ENCODE measurements around the gene OR4D2. TPM values are rescaled to one million over a fixed set of nuclear protein-coding genes. Genes with fewer than 3 reads are reported as not detected.

OR4D2 gene
- total RNA-seq, 2 donors from 2014 or later, result not detected

DNA sequence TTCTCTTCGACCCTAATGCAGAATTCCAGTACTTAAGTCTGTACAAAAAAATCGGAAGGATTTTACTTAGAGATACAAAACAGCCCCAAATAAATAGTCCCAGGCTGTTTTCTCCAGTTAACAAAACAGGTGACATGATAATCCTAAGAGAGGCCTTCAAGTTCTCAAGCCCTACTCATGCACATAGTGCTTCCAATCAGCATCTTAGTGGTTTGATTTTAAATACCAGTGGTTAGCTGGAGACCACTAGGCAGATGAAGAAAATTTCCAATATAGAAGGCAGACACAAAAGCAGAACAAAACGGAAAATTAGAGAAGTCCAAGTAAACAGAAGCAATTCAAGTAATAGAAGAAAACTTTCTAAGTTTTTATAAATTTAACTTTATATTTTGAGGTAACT is 5.2 kb upstream of the OR4D2 start:
- Histone ChIP-seq H3K9me3 (no peaks in the 10 kb centered on the region), H3K4me1 (peaks cover 0 to 11% of the 10 kb centered on the region in 2 donors), H3K36me3 (no peaks in the 10 kb centered on the region), H3K27me3 (no peaks in the 10 kb centered on the region), H3K27ac (no peak overlapping the region), H3K4me3 (no peak overlapping the region)
- TF ChIP-seq, protein P1, sequence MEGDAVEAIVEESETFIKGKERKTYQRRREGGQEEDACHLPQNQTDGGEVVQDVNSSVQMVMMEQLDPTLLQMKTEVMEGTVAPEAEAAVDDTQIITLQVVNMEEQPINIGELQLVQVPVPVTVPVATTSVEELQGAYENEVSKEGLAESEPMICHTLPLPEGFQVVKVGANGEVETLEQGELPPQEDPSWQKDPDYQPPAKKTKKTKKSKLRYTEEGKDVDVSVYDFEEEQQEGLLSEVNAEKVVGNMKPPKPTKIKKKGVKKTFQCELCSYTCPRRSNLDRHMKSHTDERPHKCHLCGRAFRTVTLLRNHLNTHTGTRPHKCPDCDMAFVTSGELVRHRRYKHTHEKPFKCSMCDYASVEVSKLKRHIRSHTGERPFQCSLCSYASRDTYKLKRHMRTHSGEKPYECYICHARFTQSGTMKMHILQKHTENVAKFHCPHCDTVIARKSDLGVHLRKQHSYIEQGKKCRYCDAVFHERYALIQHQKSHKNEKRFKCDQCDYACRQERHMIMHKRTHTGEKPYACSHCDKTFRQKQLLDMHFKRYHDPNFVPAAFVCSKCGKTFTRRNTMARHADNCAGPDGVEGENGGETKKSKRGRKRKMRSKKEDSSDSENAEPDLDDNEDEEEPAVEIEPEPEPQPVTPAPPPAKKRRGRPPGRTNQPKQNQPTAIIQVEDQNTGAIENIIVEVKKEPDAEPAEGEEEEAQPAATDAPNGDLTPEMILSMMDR (IDR thresholded peaks at IDR 0.05), result no peak
- DNase-seq (ENCODE audit: low spot score), result no peak

DNA sequence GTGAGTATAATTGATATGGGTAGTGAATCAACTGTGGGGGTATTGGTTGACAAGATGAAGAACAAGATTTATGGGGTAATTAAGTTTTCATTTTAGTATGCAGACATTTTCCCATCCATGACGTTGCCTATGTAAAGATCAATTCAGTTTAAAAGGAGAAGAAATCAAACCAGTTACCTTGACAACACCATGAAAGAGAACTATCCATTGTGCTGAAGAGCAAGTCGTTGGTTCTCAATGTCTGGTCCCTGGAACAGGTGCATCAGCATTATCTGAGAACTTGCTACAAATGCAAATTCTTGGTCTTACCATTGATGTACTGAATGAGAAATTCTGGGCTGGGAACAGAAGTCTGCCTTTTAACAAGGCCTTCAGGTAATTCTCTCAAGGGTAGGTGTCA is 801 bp upstream of the OR4D2 start:
- Histone ChIP-seq H3K27me3 (no peaks in the 10 kb centered on the region), H3K9me3 (no peaks in the 10 kb centered on the region), H3K27ac (no peak overlapping the region), H3K36me3 (no peaks in the 10 kb centered on the region), H3K4me3 (no peak overlapping the region), H3K4me1 (no peaks in the 10 kb centered on the region)
- DNase-seq (ENCODE audit: low spot score), result no peak
- TF ChIP-seq, protein P1 (IDR thresholded peaks at IDR 0.05), result no peak

DNA sequence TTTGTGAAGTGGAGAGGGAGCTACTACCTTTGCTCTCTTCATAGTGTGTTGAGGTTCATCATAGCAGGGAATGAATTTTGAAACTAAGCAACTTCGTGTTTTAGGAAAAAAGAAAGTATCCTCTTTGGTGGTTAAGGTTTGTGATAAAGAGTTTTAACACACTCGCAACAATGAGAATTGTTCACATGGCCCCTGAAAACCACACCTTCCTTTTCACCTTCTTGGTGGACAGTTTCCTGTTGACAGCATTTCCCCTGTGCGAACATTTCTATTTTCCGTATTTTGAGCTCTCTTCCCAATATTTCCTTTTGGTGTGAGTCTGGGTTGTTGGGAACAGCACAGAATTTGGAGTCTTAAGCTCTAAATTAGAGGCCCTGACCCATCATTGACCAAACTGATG is 3.8 kb downstream of the OR4D2 start:
- no peak overlapping the region for H3K4me3 ChIP-seq
- H3K27ac ChIP-seq, result no peak overlapping the region
- no peak for DNase-seq (ENCODE audit: low spot score)
- H3K4me1 ChIP-seq, result no peaks in the 10 kb centered on the region
- no peaks in the 10 kb centered on the region for H3K27me3 ChIP-seq
- no peaks in the 10 kb centered on the region for H3K9me3 ChIP-seq
- TF ChIP-seq, protein P1 (IDR thresholded peaks at IDR 0.05), result no peak
- no peaks in the 10 kb centered on the region for H3K36me3 ChIP-seq

DNA sequence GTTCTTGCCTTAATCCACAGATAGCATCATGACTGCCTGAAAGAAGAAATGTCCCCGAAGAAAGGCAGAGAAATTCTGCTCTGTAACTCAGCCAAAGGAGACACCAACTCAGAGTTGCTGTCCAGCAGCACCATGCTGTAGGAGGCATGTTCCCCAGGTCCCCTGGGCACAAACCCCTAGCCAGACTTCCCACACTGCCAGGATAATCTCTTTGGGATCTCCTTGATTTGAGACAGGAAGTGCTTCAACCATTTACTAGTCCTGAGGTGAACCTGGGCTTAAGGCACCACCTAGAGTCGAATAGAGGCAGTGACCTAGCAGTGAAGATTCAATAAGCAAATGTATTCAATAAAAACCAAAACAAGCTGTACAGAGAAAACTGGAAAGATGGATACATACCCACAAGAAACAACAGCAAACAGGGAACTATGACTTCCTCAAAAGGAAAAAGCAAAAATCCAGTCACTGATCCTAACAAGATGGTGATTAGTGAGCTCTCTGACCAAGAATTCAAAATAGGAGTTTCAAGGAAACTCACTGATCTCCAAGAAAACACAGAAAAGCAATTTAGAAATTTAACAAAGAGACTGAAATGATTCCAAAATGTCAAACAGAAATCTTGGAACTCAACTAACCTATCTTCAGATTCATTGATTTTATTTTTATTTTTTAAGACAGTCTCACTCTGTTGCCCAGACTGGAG is 5.7 kb downstream of the OR4D2 start:
- DNase-seq (ENCODE audit: low spot score), result no peak
- TF ChIP-seq, protein P1 (IDR thresholded peaks at IDR 0.05), result peak in 1 of 2 donors; percentile 42
- H3K9me3 ChIP-seq, result no peaks in the 10 kb centered on the region
- H3K27ac ChIP-seq, result no peak overlapping the region
- no peak overlapping the region for H3K4me3 ChIP-seq
- no peaks in the 10 kb centered on the region for H3K4me1 ChIP-seq
- no peaks in the 10 kb centered on the region for H3K36me3 ChIP-seq
- no peaks in the 10 kb centered on the region for H3K27me3 ChIP-seq

DNA sequence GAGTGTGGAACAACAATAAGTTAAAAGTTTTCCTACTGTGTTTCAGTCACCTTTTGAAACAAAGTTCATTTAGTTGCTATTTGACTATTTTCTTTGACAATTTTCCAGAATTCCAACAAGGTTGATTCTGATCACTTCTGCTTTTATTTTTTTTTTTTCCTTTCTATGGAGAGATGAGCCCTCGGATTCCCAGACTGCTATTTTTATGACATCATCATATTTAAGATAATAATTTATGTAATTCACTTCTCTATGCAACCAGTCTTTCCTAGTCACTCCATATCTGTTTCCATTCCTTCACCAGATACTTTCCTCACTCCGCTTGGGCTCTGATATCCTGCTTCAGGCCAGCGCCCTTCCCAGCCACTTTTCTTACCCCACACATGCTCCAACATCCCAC is 8.1 kb downstream of the OR4D2 start:
- H3K4me1 ChIP-seq, result no peaks in the 10 kb centered on the region
- H3K4me3 ChIP-seq, result no peak overlapping the region
- H3K27me3 ChIP-seq, result no peaks in the 10 kb centered on the region
- TF ChIP-seq, protein P1 (IDR thresholded peaks at IDR 0.05), result no peak
- DNase-seq (ENCODE audit: low spot score), result no peak
- H3K36me3 ChIP-seq, result no peaks in the 10 kb centered on the region
- no peak overlapping the region for H3K27ac ChIP-seq
- H3K9me3 ChIP-seq, result no peaks in the 10 kb centered on the region

DNA sequence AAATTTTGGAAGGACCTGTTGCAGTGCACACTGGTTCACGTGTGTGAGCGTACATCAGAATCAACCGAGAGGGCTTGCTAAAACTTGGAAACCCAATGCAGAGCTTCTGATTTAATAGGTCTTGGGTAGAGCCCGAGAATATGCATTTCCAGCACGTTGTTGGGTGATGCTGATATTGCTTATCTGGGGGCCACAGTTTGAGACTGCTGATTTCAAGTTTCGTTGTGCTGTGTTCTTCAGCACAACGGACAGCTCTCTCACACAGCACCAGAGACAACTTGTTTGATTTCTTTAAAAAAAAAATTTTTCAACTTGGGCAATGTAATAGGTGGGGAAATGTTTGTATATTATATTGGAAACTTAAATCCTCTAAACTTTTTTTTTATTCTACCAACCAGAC is 9.4 kb downstream of the OR4D2 start:
- Histone ChIP-seq H3K27me3 (no peaks in the 10 kb centered on the region), H3K4me3 (no peak overlapping the region), H3K36me3 (no peaks in the 10 kb centered on the region), H3K4me1 (no peaks in the 10 kb centered on the region), H3K27ac (no peak overlapping the region), H3K9me3 (no peaks in the 10 kb centered on the region)
- TF ChIP-seq, protein P1 (IDR thresholded peaks at IDR 0.05), result no peak
- no peak for DNase-seq (ENCODE audit: low spot score)

Measured in right atrium auricular region (tissue), 2 donors.